ENCODE measurements around the gene PPIG. TPM values are rescaled to one million over a fixed set of nuclear protein-coding genes. Genes with fewer than 3 reads are reported as not detected.

The PPIG gene
- total and polyA plus RNA-seq, 2 donors (not counting 1 experiment from before 2014, with no cell fraction given) = 21.5 to 78.6 TPM

- Histone ChIP-seq H3K27me3 (replicated peaks in 1 of 4; ENCODE audit: control extremely low read depth in 1 of 4, control insufficient read depth in 3 of 4, insufficient read depth in 4 of 4, low read length in 3 of 4) (peaks cover 0 to 5% (median 0%) of the 10 kb centered on the region in 4 experiments), H3K36me3 (replicated peaks in 1 of 2; ENCODE audit: control extremely low read depth in 1 of 2, control insufficient read depth in 1 of 2, extremely low read depth in 1 of 2, insufficient read depth in 2 of 2, low read length in 1 of 2) (no peaks in the 10 kb centered on the region), H3K9me3 (ENCODE audit: control extremely low read depth in 1 of 3, control insufficient read depth in 2 of 3, insufficient read depth in 1 of 3, low read length in 2 of 3) (peaks cover 0 to 4% (median 0%) of the 10 kb centered on the region in 3 donors), H3K4me1 (ENCODE audit: control insufficient read depth in 2 of 2, insufficient read depth in 2 of 2, low read length in 2 of 2) (no peaks in the 10 kb centered on the region), H3K27ac (ENCODE audit: low read length in 2 of 2) (no peak overlapping the region), H4K20me1 (ENCODE audit: control insufficient read depth, insufficient read depth, low read length, poor library complexity, severe bottlenecking) (no peaks in the 10 kb centered on the region), H2AFZ (ENCODE audit: insufficient read depth, low read depth, low read length, poor library complexity, severe bottlenecking) (no peak overlapping the region), H3K9ac (ENCODE audit: low read length) (no peak overlapping the region), H3K4me2 (replicated peaks; ENCODE audit: low read depth, low read length, poor library complexity, severe bottlenecking) (no peak overlapping the region), H3K4me3 (ENCODE audit: control extremely low read depth in 1 of 5, extremely low read depth in 1 of 5, insufficient read depth in 1 of 5, low read depth in 2 of 5, low read length in 4 of 5) (no peak overlapping the region), H3K79me2 (ENCODE audit: control insufficient read depth, insufficient read depth, low read length) (no peaks in the 10 kb centered on the region)
- CTCF ChIA-PET = interaction anchor here (1.1 kb wide), 1 partner anchor 145 kb away, joined by 3 read pairs; no protein-coding TSS in a partner anchor
- DNase-seq (no peak), ATAC-seq (ENCODE audit: low read depth) (no peak)
- Mint-ChIP-seq H3K27ac (no peak overlapping the region), H3K4me1 (no peaks in the 10 kb centered on the region), H3K9me3 (ENCODE audit: insufficient read depth) (no peaks in the 10 kb centered on the region), H3K27me3 (peaks cover 38% of the 10 kb centered on the region), H3K4me3 (no peak overlapping the region)
- WGBS (ENCODE audit: insufficient coverage) = no CpG with 5 or more reads among the region's 3 CpGs
- TF ChIP-seq CTCF (IDR thresholded peaks at IDR 0.05) = no peak
- no peak for TF ChIP-seq EZH2 (IDR thresholded peaks at IDR 0.05; ENCODE audit: borderline replicate concordance, insufficient read depth, low read depth, low read length, poor library complexity, severe bottlenecking)
- POLR2A ChIA-PET = no interaction called here
- intact Hi-C loops (cut with micrococcal nuclease) = no loop called here
Observed at GRCh38 chr2:169673106-169673505, 89.0 kb downstream of the PPIG start.

- Histone ChIP-seq H2AFZ (ENCODE audit: insufficient read depth, low read depth, low read length, poor library complexity, severe bottlenecking) (no peak overlapping the region), H3K4me2 (replicated peaks; ENCODE audit: low read depth, low read length, poor library complexity, severe bottlenecking) (no peak overlapping the region), H4K20me1 (ENCODE audit: control insufficient read depth, insufficient read depth, low read length, poor library complexity, severe bottlenecking) (no peaks in the 10 kb centered on the region), H3K27me3 (replicated peaks in 1 of 4; ENCODE audit: control extremely low read depth in 1 of 4, control insufficient read depth in 3 of 4, insufficient read depth in 4 of 4, low read length in 3 of 4) (peaks cover 0 to 5% (median 0%) of the 10 kb centered on the region in 4 experiments), H3K27ac (ENCODE audit: low read length in 2 of 2) (no peak overlapping the region), H3K36me3 (replicated peaks in 1 of 2; ENCODE audit: control extremely low read depth in 1 of 2, control insufficient read depth in 1 of 2, extremely low read depth in 1 of 2, insufficient read depth in 2 of 2, low read length in 1 of 2) (no peaks in the 10 kb centered on the region), H3K4me3 (ENCODE audit: control extremely low read depth in 1 of 5, extremely low read depth in 1 of 5, insufficient read depth in 1 of 5, low read depth in 2 of 5, low read length in 4 of 5) (no peak overlapping the region), H3K4me1 (ENCODE audit: control insufficient read depth in 2 of 2, insufficient read depth in 2 of 2, low read length in 2 of 2) (no peaks in the 10 kb centered on the region), H3K79me2 (ENCODE audit: control insufficient read depth, insufficient read depth, low read length) (no peaks in the 10 kb centered on the region), H3K9me3 (ENCODE audit: control extremely low read depth in 1 of 3, control insufficient read depth in 2 of 3, insufficient read depth in 1 of 3, low read length in 2 of 3) (peaks cover 0 to 4% (median 0%) of the 10 kb centered on the region in 3 donors), H3K9ac (ENCODE audit: low read length) (no peak overlapping the region)
- WGBS (ENCODE audit: insufficient coverage) = 100% methylated on average over 1 of the region's 2 CpGs
- no peak for ATAC-seq (ENCODE audit: low read depth)
- Mint-ChIP-seq H3K9me3 (ENCODE audit: insufficient read depth) (no peaks in the 10 kb centered on the region), H3K4me1 (no peaks in the 10 kb centered on the region), H3K27me3 (peaks cover 38% of the 10 kb centered on the region), H3K27ac (no peak overlapping the region), H3K4me3 (no peak overlapping the region)
- DNase-seq = no peak
- ChIA-PET CTCF (no interaction called here), POLR2A (no interaction called here)
- intact Hi-C loops (cut with micrococcal nuclease) = no loop called here
- TF ChIP-seq EZH2 (IDR thresholded peaks at IDR 0.05; ENCODE audit: borderline replicate concordance, insufficient read depth, low read depth, low read length, poor library complexity, severe bottlenecking) = no peak
Observed at GRCh38 chr2:169673921-169674320, 89.8 kb downstream of the PPIG start.

All from B cell (primary cell).